ENCODE measurements around the gene IMMP2L. TPM values are rescaled to one million over a fixed set of nuclear protein-coding genes. Genes with fewer than 3 reads are reported as not detected.

Gene IMMP2L
- total RNA-seq, 1 donor from 2014 or later = 29.7 TPM

GRCh38 chr7:111535142-111535870, 27.0 kb downstream of the IMMP2L start:
- peaks cover 9% of the 10 kb centered on the region for H3K4me1 Mint-ChIP-seq (ENCODE audit: low read depth)
- no peak for DNase-seq (ENCODE audit: low spot score, unreplicated experiment)
- peaks cover 3% of the 10 kb centered on the region for H3K36me3 Mint-ChIP-seq (ENCODE audit: insufficient read depth)
- H3K27ac Mint-ChIP-seq = no peak overlapping the region
- no peak overlapping the region for H3K4me3 Mint-ChIP-seq (ENCODE audit: low read depth)
- no peaks in the 10 kb centered on the region for H3K27me3 Mint-ChIP-seq
- TF ChIP-seq CTCF (IDR thresholded peaks at IDR 0.05; ENCODE audit: unreplicated experiment) = no peak
- H3K9me3 Mint-ChIP-seq (ENCODE audit: low read depth) = no peaks in the 10 kb centered on the region

GRCh38 chr7:111532625-111533024, 29.7 kb downstream of the IMMP2L start:
- Mint-ChIP-seq H3K36me3 (ENCODE audit: insufficient read depth) (peaks cover 1% of the 10 kb centered on the region), H3K27ac (no peak overlapping the region), H3K27me3 (no peaks in the 10 kb centered on the region), H3K4me3 (ENCODE audit: low read depth) (no peak overlapping the region), H3K4me1 (ENCODE audit: low read depth) (peaks cover 9% of the 10 kb centered on the region), H3K9me3 (ENCODE audit: low read depth) (no peaks in the 10 kb centered on the region)
- TF ChIP-seq CTCF (IDR thresholded peaks at IDR 0.05; ENCODE audit: unreplicated experiment) = no peak
- DNase-seq (ENCODE audit: low spot score, unreplicated experiment) = no peak

- H3K27ac Mint-ChIP-seq = no peak overlapping the region
- TF ChIP-seq CTCF (IDR thresholded peaks at IDR 0.05; ENCODE audit: unreplicated experiment) = no peak
- no peak for DNase-seq (ENCODE audit: low spot score, unreplicated experiment)
- no peak overlapping the region for H3K4me3 Mint-ChIP-seq (ENCODE audit: low read depth)
- H3K27me3 Mint-ChIP-seq = no peaks in the 10 kb centered on the region
- peaks cover 9% of the 10 kb centered on the region for H3K4me1 Mint-ChIP-seq (ENCODE audit: low read depth)
- H3K36me3 Mint-ChIP-seq (ENCODE audit: insufficient read depth) = peaks cover 1% of the 10 kb centered on the region
- H3K9me3 Mint-ChIP-seq (ENCODE audit: low read depth) = no peaks in the 10 kb centered on the region
These were observed 30.3 kb downstream of the IMMP2L start for GRCh38 chr7:111531993-111532392.

GRCh38 chr7:111530356-111530668, 32.0 kb downstream of the IMMP2L start:
- Mint-ChIP-seq H3K9me3 (ENCODE audit: low read depth) (no peaks in the 10 kb centered on the region), H3K4me1 (ENCODE audit: low read depth) (peaks cover 6% of the 10 kb centered on the region), H3K36me3 (ENCODE audit: insufficient read depth) (no peaks in the 10 kb centered on the region), H3K27me3 (no peaks in the 10 kb centered on the region), H3K4me3 (ENCODE audit: low read depth) (no peak overlapping the region), H3K27ac (no peak overlapping the region)
- no peak for DNase-seq (ENCODE audit: low spot score, unreplicated experiment)
- no peak for TF ChIP-seq CTCF (IDR thresholded peaks at IDR 0.05; ENCODE audit: unreplicated experiment)

- Mint-ChIP-seq H3K27me3 (no peaks in the 10 kb centered on the region), H3K4me1 (ENCODE audit: low read depth) (peaks cover 2% of the 10 kb centered on the region), H3K4me3 (ENCODE audit: low read depth) (no peak overlapping the region), H3K36me3 (ENCODE audit: insufficient read depth) (no peaks in the 10 kb centered on the region), H3K27ac (no peak overlapping the region), H3K9me3 (ENCODE audit: low read depth) (no peaks in the 10 kb centered on the region)
- DNase-seq (ENCODE audit: low spot score, unreplicated experiment) = no peak
- no peak for TF ChIP-seq CTCF (IDR thresholded peaks at IDR 0.05; ENCODE audit: unreplicated experiment)
These were observed 32.6 kb downstream of the IMMP2L start for GRCh38 chr7:111529507-111530355.

All from progenitor cell of endocrine pancreas (in vitro differentiated cells).